ENCODE measurements around the gene ALDH18A1. TPM values are rescaled to one million over a fixed set of nuclear protein-coding genes. Genes with fewer than 3 reads are reported as not detected.
A peak's percentile ranks its signal among the peaks of the same experiment; 100 is the strongest.

ALDH18A1 gene
- total and polyA plus RNA-seq, 12 donors, result 5.9 to 19.5 (median 12.9) TPM

GRCh38 chr10:95561864-95562177 lies 94.7 kb downstream of the ALDH18A1 start:
- intact Hi-C loops (cut with DNase I), result loop anchor here in 6 of 10 donors (2.0 to 10.0 kb wide), 6 partner anchors 83 to 131 kb away; no protein-coding TSS in a partner anchor
- DNase-seq, result no peak
- no peak for TF ChIP-seq CTCF (IDR thresholded peaks at IDR 0.05)
- peak overlapping the region; percentile 29 to 93 (median 83) for H3K27ac ChIP-seq
- H3K4me1 ChIP-seq, result peaks cover 3 to 47% (median 23%) of the 10 kb centered on the region in 9 donors
- no peaks in the 10 kb centered on the region for H3K9me3 ChIP-seq
- peaks cover 0 to 8% (median 0%) of the 10 kb centered on the region in 7 donors for H3K27me3 ChIP-seq
- ATAC-seq, result no peak
- H3K4me3 ChIP-seq, result peak overlapping the region in 9 of 10 donors; percentile 18 to 99 (median 92)
- H3K36me3 ChIP-seq, result no peaks in the 10 kb centered on the region
- WGBS, 2 donors, result 45 to 46% methylated on average over 7 of the region's 7 CpGs

- H3K27ac ChIP-seq, result peak within 1 kb of the TSS; percentile 81 to 94 (median 90)
- H3K36me3 ChIP-seq, result no peaks in the 10 kb centered on the region
- peak; percentile 97 to 99 (median 98) for ATAC-seq
- H3K27me3 ChIP-seq, result peaks cover 0 to 8% (median 0%) of the 10 kb centered on the region in 7 donors
- peak within 1 kb of the TSS; percentile 85 to 99 (median 92) for H3K4me3 ChIP-seq
- intact Hi-C loops (cut with DNase I), result loop anchor here in 6 of 10 donors (2.0 to 10.0 kb wide), 6 partner anchors 83 to 131 kb away; no protein-coding TSS in a partner anchor
- peaks cover 3 to 52% (median 28%) of the 10 kb centered on the region in 9 donors for H3K4me1 ChIP-seq
- no peaks in the 10 kb centered on the region for H3K9me3 ChIP-seq
- WGBS, 2 donors, result 1% methylated on average over 77 of the region's 77 CpGs
- no peak for TF ChIP-seq CTCF (IDR thresholded peaks at IDR 0.05)
- DNase-seq, result peak; percentile 96
Measured at GRCh38 chr10:95561177-95561863, 95.2 kb downstream of the ALDH18A1 start, which contains the start of gene SORBS1. SORBS1 (minus strand) TSS chr10:95561371; CDS start chr10:95441135, 120,236 bp downstream.

GRCh38 chr10:95560278-95561176 lies 96.0 kb downstream of the ALDH18A1 start:
- peaks cover 0 to 8% (median 0%) of the 10 kb centered on the region in 7 donors for H3K27me3 ChIP-seq
- TF ChIP-seq CTCF (IDR thresholded peaks at IDR 0.05), result no peak
- no peaks in the 10 kb centered on the region for H3K9me3 ChIP-seq
- H3K36me3 ChIP-seq, result no peaks in the 10 kb centered on the region
- 1% methylated on average over 48 of the region's 48 CpGs for WGBS, 2 donors
- H3K4me3 ChIP-seq, result peak overlapping the region; percentile 85 to 99 (median 92)
- peak overlapping the region; percentile 81 to 94 (median 90) for H3K27ac ChIP-seq
- ATAC-seq (peak in 5 of 8 donors; percentile 4 to 15 (median 5)), DNase-seq (peak; percentile 47)
- H3K4me1 ChIP-seq, result peaks cover 3 to 60% (median 36%) of the 10 kb centered on the region in 9 donors
- intact Hi-C loops (cut with DNase I), result loop anchor here in 6 of 10 donors (2.0 to 10.0 kb wide), 6 partner anchors 82 to 130 kb away; no protein-coding TSS in a partner anchor

- H3K9me3 ChIP-seq, result no peaks in the 10 kb centered on the region
- H3K36me3 ChIP-seq, result no peaks in the 10 kb centered on the region
- H3K4me3 ChIP-seq, result peak overlapping the region; percentile 85 to 99 (median 92)
- DNase-seq (no peak), ATAC-seq (no peak)
- peaks cover 0 to 8% (median 0%) of the 10 kb centered on the region in 7 donors for H3K27me3 ChIP-seq
- WGBS, 2 donors, result 19 to 21% methylated on average over 10 of the region's 10 CpGs
- TF ChIP-seq CTCF (IDR thresholded peaks at IDR 0.05), result no peak
- H3K27ac ChIP-seq, result peak overlapping the region; percentile 81 to 94 (median 90)
- peaks cover 3 to 66% (median 41%) of the 10 kb centered on the region in 9 donors for H3K4me1 ChIP-seq
- intact Hi-C loops (cut with DNase I), result loop anchor here in 8 of 10 donors (2.0 to 10.0 kb wide), 12 partner anchors 38 to 129 kb away; no protein-coding TSS in a partner anchor
Measured at GRCh38 chr10:95559896-95560277, 96.6 kb downstream of the ALDH18A1 start.
